Loucy (cell line): Measurements from ENCODE around the gene GYG1.

Experiments
- H2AFZ ChIP-seq: fragments of 200-600 bp; sonication (generic); 2 replicates; pipeline ENCODE4 v1.6.0; 2016; ENCODE audit warnings: antibody characterized with exemption, mild to moderate bottlenecking, low read length, moderate library complexity
- H3F3A ChIP-seq: fragments of 200-600 bp; 2 replicates; pipeline ENCODE4 v1.6.0; 2016; ENCODE audit warnings: antibody characterized with exemption, low read depth, mild to moderate bottlenecking
- H3K27me3 ChIP-seq: fragments of 200-600 bp; sonication (generic); 2 replicates; pipeline ENCODE4 v1.6.1; 2014; ENCODE audit warnings: low read length, mild to moderate bottlenecking; ENCODE audit not compliant: insufficient read depth, poor library complexity, severe bottlenecking
- H3K36me3 ChIP-seq: fragments of 200-600 bp; sonication (generic); 2 replicates; pipeline ENCODE4 v1.6.1; 2016; ENCODE audit warnings: low read length; ENCODE audit not compliant: insufficient read depth
- H3K4me1 ChIP-seq: fragments of 200-600 bp; sonication (generic); 2 replicates; pipeline ENCODE4 v1.5.1; 2014; ENCODE audit warnings: low read length, mild to moderate bottlenecking; ENCODE audit not compliant: insufficient read depth, poor library complexity, severe bottlenecking
- H3K4me2 ChIP-seq: fragments of 200-600 bp; sonication (generic); 2 replicates; pipeline ENCODE4 v1.6.0; 2014; ENCODE audit warnings: antibody characterized with exemption, low read length, low read depth, mild to moderate bottlenecking; ENCODE audit not compliant: poor library complexity, severe bottlenecking
- H3K4me3 ChIP-seq: fragments of 200-600 bp; sonication (generic); 2 replicates; pipeline ENCODE4 v1.5.1; 2014; ENCODE audit warnings: low read length, mild to moderate bottlenecking, mixed read lengths; ENCODE audit not compliant: poor library complexity, severe bottlenecking
- H3K79me2 ChIP-seq: fragments of 200-600 bp; sonication (generic); 2 replicates; pipeline ENCODE4 v1.6.1; 2014; ENCODE audit warnings: low read length; ENCODE audit not compliant: insufficient read depth
- H3K9ac ChIP-seq: fragments of 200-600 bp; sonication (generic); 2 replicates; pipeline ENCODE4 v1.6.0; 2014; ENCODE audit warnings: mild to moderate bottlenecking, low read depth, low read length, moderate library complexity; ENCODE audit not compliant: poor library complexity, severe bottlenecking
- H3K9me2 ChIP-seq: fragments of 200-600 bp; sonication (generic); replicated peaks from 2 replicates; pipeline ENCODE4 v1.6.1; 2016; ENCODE audit warnings: low read depth, low read length, mixed read lengths
- H3K9me3 ChIP-seq: fragments of 200-600 bp; sonication (generic); 2 replicates; pipeline ENCODE4 v1.6.1; 2014; ENCODE audit warnings: mild to moderate bottlenecking, antibody characterized with exemption, low read length, low read depth; ENCODE audit not compliant: insufficient read depth
- H4K20me1 ChIP-seq: fragments of 200-600 bp; sonication (generic); 2 replicates; pipeline ENCODE4 v1.6.0; 2014; ENCODE audit warnings: antibody characterized with exemption, low read length, mild to moderate bottlenecking; ENCODE audit not compliant: insufficient read depth, poor library complexity, severe bottlenecking
- EZH2phosphoT487 ChIP-seq: fragments of 200-600 bp; IDR thresholded peaks from 2 replicates; pipeline ENCODE4 v1.6.1; 2018; ENCODE audit warnings: antibody characterized with exemption, mild to moderate bottlenecking, moderate library complexity, borderline replicate concordance
- TF ChIP-seq, protein P1 (sequence below): fragments of 200-600 bp; sonication (generic); conservative IDR thresholded peaks from 2 replicates; pipeline ENCODE4 v1.5.1; 2014; ENCODE audit warnings: mild to moderate bottlenecking, antibody characterized with exemption, low read length

The GYG1 gene

DNA sequence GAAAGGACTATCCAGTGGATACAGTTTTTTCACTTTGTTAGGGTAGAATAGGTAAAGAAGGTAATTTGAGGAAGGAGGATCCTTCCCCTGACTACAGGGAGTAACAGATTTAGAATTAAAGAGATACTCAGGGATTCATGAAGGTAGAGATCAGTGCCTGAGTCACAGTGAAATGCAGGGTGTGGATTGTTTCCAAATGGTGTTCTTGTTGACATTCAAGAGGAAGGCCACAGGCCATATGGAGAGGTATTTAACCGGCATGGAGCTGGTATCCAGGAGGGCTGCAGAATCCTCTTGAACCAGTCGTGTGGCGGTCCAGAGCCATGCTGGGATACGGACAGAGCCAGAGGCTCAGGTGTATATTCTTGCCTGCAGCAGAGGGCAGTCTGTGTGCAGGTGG lies 28.2 kb downstream of the GYG1 start:
- H3K9me3 ChIP-seq, result peaks cover under 1% of the 10 kb centered on the region; the same call in 1 of the 2 replicates
- no peaks in the 10 kb centered on the region for H3K9me2 ChIP-seq
- no peaks in the 10 kb centered on the region for H3K27me3 ChIP-seq
- no peak overlapping the region for H3K4me3 ChIP-seq
- no peak overlapping the region for H3K9ac ChIP-seq
- H3K4me1 ChIP-seq, result no peaks in the 10 kb centered on the region
- no peak overlapping the region for H2AFZ ChIP-seq
- no peaks in the 10 kb centered on the region for H4K20me1 ChIP-seq
- H3K79me2 ChIP-seq, result no peaks in the 10 kb centered on the region
- TF ChIP-seq, protein P1, sequence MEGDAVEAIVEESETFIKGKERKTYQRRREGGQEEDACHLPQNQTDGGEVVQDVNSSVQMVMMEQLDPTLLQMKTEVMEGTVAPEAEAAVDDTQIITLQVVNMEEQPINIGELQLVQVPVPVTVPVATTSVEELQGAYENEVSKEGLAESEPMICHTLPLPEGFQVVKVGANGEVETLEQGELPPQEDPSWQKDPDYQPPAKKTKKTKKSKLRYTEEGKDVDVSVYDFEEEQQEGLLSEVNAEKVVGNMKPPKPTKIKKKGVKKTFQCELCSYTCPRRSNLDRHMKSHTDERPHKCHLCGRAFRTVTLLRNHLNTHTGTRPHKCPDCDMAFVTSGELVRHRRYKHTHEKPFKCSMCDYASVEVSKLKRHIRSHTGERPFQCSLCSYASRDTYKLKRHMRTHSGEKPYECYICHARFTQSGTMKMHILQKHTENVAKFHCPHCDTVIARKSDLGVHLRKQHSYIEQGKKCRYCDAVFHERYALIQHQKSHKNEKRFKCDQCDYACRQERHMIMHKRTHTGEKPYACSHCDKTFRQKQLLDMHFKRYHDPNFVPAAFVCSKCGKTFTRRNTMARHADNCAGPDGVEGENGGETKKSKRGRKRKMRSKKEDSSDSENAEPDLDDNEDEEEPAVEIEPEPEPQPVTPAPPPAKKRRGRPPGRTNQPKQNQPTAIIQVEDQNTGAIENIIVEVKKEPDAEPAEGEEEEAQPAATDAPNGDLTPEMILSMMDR, result no peak
- TF ChIP-seq EZH2phosphoT487, result no peak
- H3F3A ChIP-seq, result no peaks in the 10 kb centered on the region
- H3K36me3 ChIP-seq, result peaks cover 39% of the 10 kb centered on the region
- no peak overlapping the region for H3K4me2 ChIP-seq

DNA sequence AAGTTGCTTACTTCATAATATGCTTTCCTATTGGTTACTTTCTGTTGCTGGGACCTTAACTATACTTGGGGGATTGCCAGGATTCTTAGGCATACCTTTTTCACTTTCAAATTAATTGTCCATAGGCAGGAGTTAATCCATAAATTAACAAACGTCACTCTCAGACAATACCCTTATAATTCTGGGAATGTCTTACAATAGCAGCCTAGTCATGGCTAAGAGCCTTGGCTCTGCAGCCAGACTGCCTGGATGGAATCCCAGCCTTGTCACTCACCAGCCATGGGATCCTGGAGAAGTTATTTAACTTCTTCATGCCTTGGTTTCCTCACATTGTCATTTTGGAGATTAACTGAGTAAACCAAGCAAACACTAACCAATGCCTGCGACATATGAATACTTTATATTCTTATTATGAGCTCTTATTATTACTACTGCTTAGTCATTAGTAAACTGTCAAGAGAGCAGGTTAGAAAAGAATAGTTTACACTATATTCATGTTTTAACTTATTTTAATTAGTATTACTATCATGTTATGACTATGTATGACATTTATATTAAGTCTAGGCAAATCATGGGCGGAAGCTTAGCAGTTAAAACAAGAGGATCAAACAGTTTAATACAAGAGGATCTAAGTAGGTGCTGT lies 29.0 kb downstream of the GYG1 start:
- Histone ChIP-seq H3K4me2 (no peak overlapping the region), H3K9me3 (peaks cover 7% of the 10 kb centered on the region; the same call in 1 of the 2 replicates), H3K36me3 (peaks cover 46% of the 10 kb centered on the region), H4K20me1 (no peaks in the 10 kb centered on the region), H3F3A (no peaks in the 10 kb centered on the region), H2AFZ (no peak overlapping the region), H3K27me3 (no peaks in the 10 kb centered on the region), H3K4me3 (no peak overlapping the region), H3K9me2 (no peaks in the 10 kb centered on the region), H3K9ac (no peak overlapping the region), H3K79me2 (no peaks in the 10 kb centered on the region), H3K4me1 (no peaks in the 10 kb centered on the region)
- TF ChIP-seq, protein P1, result no peak
- TF ChIP-seq EZH2phosphoT487, result no peak

DNA sequence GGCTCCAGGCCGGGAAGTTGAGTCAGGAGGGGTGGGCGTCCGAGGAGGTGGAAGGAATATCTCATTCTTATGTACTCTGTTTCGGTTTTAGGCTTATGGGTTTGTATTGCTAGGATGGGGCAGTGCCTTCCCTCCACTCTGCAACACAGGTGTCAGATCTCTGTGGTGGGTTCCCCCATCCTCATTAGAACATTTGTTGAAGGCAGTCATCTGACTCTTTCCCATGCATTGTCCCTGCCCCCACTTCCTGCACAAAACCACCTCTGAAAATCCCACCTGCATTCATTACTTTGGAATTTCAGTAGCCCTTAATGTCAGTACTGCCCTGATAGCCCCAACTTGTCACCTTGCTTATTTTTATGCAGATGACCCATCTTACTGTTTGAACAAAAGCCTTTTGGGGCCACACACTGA lies 29.5 kb downstream of the GYG1 start:
- Histone ChIP-seq H4K20me1 (no peaks in the 10 kb centered on the region), H3K27me3 (no peaks in the 10 kb centered on the region), H3K4me2 (no peak overlapping the region), H3K79me2 (no peaks in the 10 kb centered on the region), H3K36me3 (peaks cover 51% of the 10 kb centered on the region), H3K9me3 (peaks cover 7% of the 10 kb centered on the region; the same call in 1 of the 2 replicates), H3K4me1 (no peaks in the 10 kb centered on the region), H3K9ac (no peak overlapping the region), H3K9me2 (no peaks in the 10 kb centered on the region), H2AFZ (no peak overlapping the region), H3K4me3 (no peak overlapping the region), H3F3A (no peaks in the 10 kb centered on the region)
- no peak for TF ChIP-seq EZH2phosphoT487
- TF ChIP-seq, protein P1, result no peak
